K562 (cell line): ENCODE data around the gene ZNF506. TPM values are rescaled to one million over a fixed set of nuclear protein-coding genes. Genes with fewer than 3 reads are reported as not detected.
A peak's percentile ranks its signal among the peaks of the same experiment; 100 is the strongest.

ENCODE experiments used
- CBFB ChIP-seq: sonication (generic); formaldehyde crosslinking; IDR thresholded peaks from 2 replicates; pipeline ENCODE4 v1.4.0; 2020; ENCODE audit warnings: mild to moderate bottlenecking, missing genetic modification reagents
- HNRNPH1 ChIP-seq: fragments of 200-400 bp; formaldehyde crosslinking; optimal IDR thresholded peaks from 2 replicates; pipeline ENCODE3; 2017; ENCODE audit warnings: low read depth, mild to moderate bottlenecking, low read length, moderate library complexity
- SREBF1 ChIP-seq: fragments of 150-350 bp; IDR thresholded peaks from 2 replicates; pipeline ENCODE4 v1.6.1; 2014; ENCODE audit warnings: antibody characterized with exemption, low read depth, low read length, borderline replicate concordance
- ZNF133 ChIP-seq: fragments of 250-450 bp; sonication (Bioruptor Pico); IDR thresholded peaks from 2 replicates; pipeline ENCODE4 v1.4.0; 2020; ENCODE audit warnings: mild to moderate bottlenecking
- ZNF217 ChIP-seq: sonication (generic); formaldehyde crosslinking; IDR thresholded peaks from 2 replicates; pipeline ENCODE4 v1.8.0; 2022; ENCODE audit warnings: mild to moderate bottlenecking, missing genetic modification reagents
- ZSCAN29 ChIP-seq: fragments of 450-650 bp; IDR thresholded peaks from 2 replicates; pipeline ENCODE4 v1.6.1; 2017
- polyA plus RNA-seq, 8 experiments: library from polyadenylated mRNA; depleted of rRNA in 4 of 8; stranded (reverse) in 5 of 8; unstranded in 3 of 8; fragments of >200 nt; fragmentation: Nextera tagmentation in 2 of 8; fragmentation: Illumina TruSeq in 1 of 8; extraction: Ambion mirVana in 2 of 8; extraction: Trizol in 1 of 8; gene quantifications; 2 replicates each; pipeline versions ENCODE4 v1.2.1 to v1.2.3, GENCODE V29; 2011 to 2014; ENCODE audit warnings: inconsistent platforms in 1 of 8, missing spikeins in 1 of 8
- total RNA-seq, 7 experiments: library from RNA; depleted of rRNA in 6 of 7; stranded (reverse); fragments of >200 nt in 6 of 7; fragmentation: Illumina TruSeq in 2 of 7; extraction: Trizol in 2 of 7; gene quantifications; 2 replicates each; pipeline versions ENCODE4 v1.2.1 to v1.2.3, GENCODE V29; 2011 to 2021; ENCODE audit warnings: low replicate concordance in 1 of 7
- TF ChIP-seq, protein P1 (sequence below): fragments of 450-650 bp; formaldehyde crosslinking; IDR thresholded peaks from 2 replicates; pipeline ENCODE4 v1.4.0; 2020; ENCODE audit warnings: mild to moderate bottlenecking, mixed read lengths
- TF ChIP-seq, protein P2 (sequence below): sonication (generic); formaldehyde crosslinking; IDR thresholded peaks from 2 replicates; pipeline ENCODE4 v1.8.0; 2022; ENCODE audit warnings: mild to moderate bottlenecking, missing genetic modification reagents
- TF ChIP-seq, protein P3 (sequence below): sonication (generic); formaldehyde crosslinking; IDR thresholded peaks from 2 replicates; pipeline ENCODE4 v1.8.1; 2022; ENCODE audit warnings: missing genetic modification reagents
- TF ChIP-seq, protein P4 (sequence below), 2 experiments: fragments of 450-650 bp in 1 of 2; sonication (generic) in 1 of 2; formaldehyde crosslinking in 1 of 2; IDR thresholded peaks; 2 replicates each; pipeline versions ENCODE4 v1.7.1 to v1.9.0; 2016 to 2022; ENCODE audit warnings: inconsistent platforms in 1 of 2, mild to moderate bottlenecking in 1 of 2, missing genetic modification reagents in 1 of 2
- TF ChIP-seq, protein P5 (sequence below): IDR thresholded peaks from 2 replicates; pipeline ENCODE4 v1.6.1; 2014; ENCODE audit warnings: antibody characterized with exemption

ZNF506 gene
- total and polyA plus RNA-seq, 9 of the 15 experiments (the other 6 are each of a cell fraction or from before 2014, with no cell fraction given), result 0.03 to 0.44 (median 0.14) TPM; not detected in 2

DNA sequence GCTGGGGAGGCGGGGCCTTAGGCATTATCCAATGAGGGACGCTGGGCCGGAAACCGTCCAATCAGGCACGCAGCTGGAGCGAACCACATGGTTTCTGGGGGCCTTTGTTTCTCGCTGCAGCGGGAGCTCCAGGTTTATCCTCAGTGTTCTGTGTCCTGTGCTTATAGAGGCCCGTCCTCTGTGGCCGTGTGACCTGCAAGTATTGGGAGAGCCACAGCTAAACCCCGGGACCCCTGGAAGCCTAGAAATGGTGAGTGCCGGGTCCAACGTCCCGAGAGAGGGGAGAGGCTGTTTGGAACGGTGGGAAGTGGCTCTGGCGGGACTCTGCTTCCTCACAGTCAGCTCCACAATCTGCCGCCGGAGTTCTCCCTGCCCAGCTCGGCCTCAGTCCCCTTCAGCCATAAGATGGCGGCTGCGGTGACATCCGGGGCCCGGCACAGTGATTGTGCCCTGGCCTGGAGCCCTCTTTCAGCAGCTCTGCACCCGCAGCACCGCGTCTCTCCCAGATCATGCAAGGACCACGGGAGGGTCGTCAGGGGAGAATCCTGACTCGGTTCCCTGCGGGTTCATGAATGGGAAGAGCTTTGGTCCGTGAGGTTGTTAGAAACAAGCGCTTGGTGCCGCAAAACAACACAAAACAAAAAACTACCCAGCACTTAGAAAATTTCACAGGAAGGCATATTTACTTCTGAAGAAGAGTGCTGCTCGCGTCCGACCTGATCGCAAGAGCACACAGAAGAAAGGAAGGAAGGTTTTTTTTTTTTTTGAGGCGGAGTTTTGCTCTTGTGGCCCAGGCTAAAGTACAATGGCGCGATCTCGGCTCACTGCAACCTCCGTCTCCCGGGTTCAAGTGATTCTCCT is 44.4 kb upstream of the ZNF506 start, which contains the start of gene ZNF253 (continued):
- TF ChIP-seq, protein P1, sequence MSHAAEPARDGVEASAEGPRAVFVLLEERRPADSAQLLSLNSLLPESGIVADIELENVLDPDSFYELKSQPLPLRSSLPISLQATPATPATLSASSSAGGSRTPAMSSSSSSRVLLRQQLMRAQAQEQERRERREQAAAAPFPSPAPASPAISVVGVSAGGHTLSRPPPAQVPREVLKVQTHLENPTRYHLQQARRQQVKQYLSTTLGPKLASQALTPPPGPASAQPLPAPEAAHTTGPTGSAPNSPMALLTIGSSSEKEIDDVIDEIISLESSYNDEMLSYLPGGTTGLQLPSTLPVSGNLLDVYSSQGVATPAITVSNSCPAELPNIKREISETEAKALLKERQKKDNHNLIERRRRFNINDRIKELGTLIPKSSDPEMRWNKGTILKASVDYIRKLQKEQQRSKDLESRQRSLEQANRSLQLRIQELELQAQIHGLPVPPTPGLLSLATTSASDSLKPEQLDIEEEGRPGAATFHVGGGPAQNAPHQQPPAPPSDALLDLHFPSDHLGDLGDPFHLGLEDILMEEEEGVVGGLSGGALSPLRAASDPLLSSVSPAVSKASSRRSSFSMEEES (CRISPR knock-in tag), result no peak
- TF ChIP-seq ZSCAN29 (no peak), HNRNPH1 (no peak), SREBF1 (no peak), CBFB (no peak), ZNF217 (CRISPR knock-in tag) (no peak), ZNF133 (no peak)
- TF ChIP-seq, protein P2, sequence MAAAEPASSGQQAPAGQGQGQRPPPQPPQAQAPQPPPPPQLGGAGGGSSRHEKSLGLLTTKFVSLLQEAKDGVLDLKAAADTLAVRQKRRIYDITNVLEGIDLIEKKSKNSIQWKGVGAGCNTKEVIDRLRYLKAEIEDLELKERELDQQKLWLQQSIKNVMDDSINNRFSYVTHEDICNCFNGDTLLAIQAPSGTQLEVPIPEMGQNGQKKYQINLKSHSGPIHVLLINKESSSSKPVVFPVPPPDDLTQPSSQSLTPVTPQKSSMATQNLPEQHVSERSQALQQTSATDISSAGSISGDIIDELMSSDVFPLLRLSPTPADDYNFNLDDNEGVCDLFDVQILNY (CRISPR knock-in tag), result no peak
- TF ChIP-seq, protein P3, sequence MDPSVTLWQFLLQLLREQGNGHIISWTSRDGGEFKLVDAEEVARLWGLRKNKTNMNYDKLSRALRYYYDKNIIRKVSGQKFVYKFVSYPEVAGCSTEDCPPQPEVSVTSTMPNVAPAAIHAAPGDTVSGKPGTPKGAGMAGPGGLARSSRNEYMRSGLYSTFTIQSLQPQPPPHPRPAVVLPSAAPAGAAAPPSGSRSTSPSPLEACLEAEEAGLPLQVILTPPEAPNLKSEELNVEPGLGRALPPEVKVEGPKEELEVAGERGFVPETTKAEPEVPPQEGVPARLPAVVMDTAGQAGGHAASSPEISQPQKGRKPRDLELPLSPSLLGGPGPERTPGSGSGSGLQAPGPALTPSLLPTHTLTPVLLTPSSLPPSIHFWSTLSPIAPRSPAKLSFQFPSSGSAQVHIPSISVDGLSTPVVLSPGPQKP (CRISPR knock-in tag), result no peak
- TF ChIP-seq, protein P4, sequence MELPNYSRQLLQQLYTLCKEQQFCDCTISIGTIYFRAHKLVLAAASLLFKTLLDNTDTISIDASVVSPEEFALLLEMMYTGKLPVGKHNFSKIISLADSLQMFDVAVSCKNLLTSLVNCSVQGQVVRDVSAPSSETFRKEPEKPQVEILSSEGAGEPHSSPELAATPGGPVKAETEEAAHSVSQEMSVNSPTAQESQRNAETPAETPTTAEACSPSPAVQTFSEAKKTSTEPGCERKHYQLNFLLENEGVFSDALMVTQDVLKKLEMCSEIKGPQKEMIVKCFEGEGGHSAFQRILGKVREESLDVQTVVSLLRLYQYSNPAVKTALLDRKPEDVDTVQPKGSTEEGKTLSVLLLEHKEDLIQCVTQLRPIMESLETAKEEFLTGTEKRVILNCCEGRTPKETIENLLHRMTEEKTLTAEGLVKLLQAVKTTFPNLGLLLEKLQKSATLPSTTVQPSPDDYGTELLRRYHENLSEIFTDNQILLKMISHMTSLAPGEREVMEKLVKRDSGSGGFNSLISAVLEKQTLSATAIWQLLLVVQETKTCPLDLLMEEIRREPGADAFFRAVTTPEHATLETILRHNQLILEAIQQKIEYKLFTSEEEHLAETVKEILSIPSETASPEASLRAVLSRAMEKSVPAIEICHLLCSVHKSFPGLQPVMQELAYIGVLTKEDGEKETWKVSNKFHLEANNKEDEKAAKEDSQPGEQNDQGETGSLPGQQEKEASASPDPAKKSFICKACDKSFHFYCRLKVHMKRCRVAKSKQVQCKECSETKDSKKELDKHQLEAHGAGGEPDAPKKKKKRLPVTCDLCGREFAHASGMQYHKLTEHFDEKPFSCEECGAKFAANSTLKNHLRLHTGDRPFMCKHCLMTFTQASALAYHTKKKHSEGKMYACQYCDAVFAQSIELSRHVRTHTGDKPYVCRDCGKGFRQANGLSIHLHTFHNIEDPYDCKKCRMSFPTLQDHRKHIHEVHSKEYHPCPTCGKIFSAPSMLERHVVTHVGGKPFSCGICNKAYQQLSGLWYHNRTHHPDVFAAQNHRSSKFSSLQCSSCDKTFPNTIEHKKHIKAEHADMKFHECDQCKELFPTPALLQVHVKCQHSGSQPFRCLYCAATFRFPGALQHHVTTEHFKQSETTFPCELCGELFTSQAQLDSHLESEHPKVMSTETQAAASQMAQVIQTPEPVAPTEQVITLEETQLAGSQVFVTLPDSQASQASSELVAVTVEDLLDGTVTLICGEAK (IDR thresholded peaks at IDR 0.05), result no peak
- TF ChIP-seq, protein P4 (CRISPR knock-in tag; IDR thresholded peaks at IDR 0.05), result no peak
- TF ChIP-seq, protein P5, sequence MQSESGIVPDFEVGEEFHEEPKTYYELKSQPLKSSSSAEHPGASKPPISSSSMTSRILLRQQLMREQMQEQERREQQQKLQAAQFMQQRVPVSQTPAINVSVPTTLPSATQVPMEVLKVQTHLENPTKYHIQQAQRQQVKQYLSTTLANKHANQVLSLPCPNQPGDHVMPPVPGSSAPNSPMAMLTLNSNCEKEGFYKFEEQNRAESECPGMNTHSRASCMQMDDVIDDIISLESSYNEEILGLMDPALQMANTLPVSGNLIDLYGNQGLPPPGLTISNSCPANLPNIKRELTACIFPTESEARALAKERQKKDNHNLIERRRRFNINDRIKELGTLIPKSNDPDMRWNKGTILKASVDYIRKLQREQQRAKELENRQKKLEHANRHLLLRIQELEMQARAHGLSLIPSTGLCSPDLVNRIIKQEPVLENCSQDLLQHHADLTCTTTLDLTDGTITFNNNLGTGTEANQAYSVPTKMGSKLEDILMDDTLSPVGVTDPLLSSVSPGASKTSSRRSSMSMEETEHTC, result 0 out of 2 replicates have a peak, but pooled peaks have one; percentile 26
